VCaP (cell line): ENCODE data around the gene KIDINS220.
"Not testable (repeated sequence)": the region's sequence is repeated elsewhere in the genome, so short reads cannot be mapped to it uniquely, and the experiment has no call there.

Experiments
- H3K27ac ChIP-seq: fragments of 450-650 bp; 2 replicates; pipeline ENCODE4 v1.5.1; 2017
- CTCF ChIP-seq: fragments of 450-650 bp; conservative IDR thresholded peaks from 2 replicates; pipeline ENCODE4 v1.5.1; 2017; ENCODE audit warnings: mild to moderate bottlenecking, moderate library complexity

The KIDINS220 gene

GRCh38 chr2:8752385-8752784 lies 85.0 kb downstream of the KIDINS220 start:
- no peak for TF ChIP-seq CTCF
- no peak overlapping the region for H3K27ac ChIP-seq

GRCh38 chr2:8750221-8750620 lies 87.2 kb downstream of the KIDINS220 start:
- no peak for TF ChIP-seq CTCF
- no peak overlapping the region for H3K27ac ChIP-seq

GRCh38 chr2:8743261-8743660 lies 94.2 kb downstream of the KIDINS220 start:
- no peak overlapping the region for H3K27ac ChIP-seq
- TF ChIP-seq CTCF = no peak

GRCh38 chr2:8740136-8740535 lies 97.3 kb downstream of the KIDINS220 start:
- peak overlapping the region; percentile 76 for H3K27ac ChIP-seq
- TF ChIP-seq CTCF = no peak

- no peak for TF ChIP-seq CTCF
- peak overlapping the region; percentile 76 for H3K27ac ChIP-seq
Observed at GRCh38 chr2:8737571-8738175, 99.7 kb downstream of the KIDINS220 start.

- no peak for TF ChIP-seq CTCF
- no peak overlapping the region for H3K27ac ChIP-seq
Observed at GRCh38 chr2:8732601-8733000, 104.8 kb downstream of the KIDINS220 start.

- H3K27ac ChIP-seq = no peak overlapping the region
- TF ChIP-seq CTCF = no peak
Observed at GRCh38 chr2:8729939-8730338, 107.5 kb downstream of the KIDINS220 start.

GRCh38 chr2:8729101-8729500 lies 108.3 kb downstream of the KIDINS220 start:
- not testable (repeated sequence) for H3K27ac ChIP-seq
